Measurements from ENCODE around the gene ZGPAT.
"Not testable (repeated sequence)": the region's sequence is repeated elsewhere in the genome, so short reads cannot be mapped to it uniquely, and the experiment has no call there.

DNA sequence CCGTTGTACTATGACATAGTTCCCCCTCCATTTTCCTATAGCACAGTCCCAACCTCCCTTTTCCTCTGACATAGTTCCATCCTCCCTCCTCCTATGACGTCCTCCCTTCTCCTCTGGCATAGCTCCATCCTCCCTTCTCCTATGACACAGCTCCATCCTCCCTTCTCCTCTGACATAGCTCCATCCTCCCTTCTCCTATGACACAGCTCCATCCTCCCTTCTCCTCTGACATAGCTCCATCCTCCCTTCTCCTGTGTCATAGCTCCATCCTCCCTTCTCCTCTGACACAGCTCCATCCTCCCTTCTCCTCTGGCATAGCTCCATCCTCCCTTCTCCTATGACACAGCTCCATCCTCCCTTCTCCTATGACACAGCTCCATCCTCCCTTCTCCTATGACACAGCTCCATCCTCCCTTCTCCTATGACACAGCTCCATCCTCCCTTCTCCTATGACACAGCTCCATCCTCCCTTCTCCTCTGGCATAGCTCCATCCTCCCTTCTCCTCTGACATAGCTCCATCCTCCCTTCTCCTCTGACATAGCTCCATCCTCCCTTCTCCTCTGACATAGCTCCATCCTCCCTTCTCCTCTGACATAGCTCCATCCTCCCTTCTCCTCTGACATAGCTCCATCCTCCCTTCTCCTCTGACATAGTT lies 15.3 kb downstream of the ZGPAT start:
- TF ChIP-seq, protein P1, sequence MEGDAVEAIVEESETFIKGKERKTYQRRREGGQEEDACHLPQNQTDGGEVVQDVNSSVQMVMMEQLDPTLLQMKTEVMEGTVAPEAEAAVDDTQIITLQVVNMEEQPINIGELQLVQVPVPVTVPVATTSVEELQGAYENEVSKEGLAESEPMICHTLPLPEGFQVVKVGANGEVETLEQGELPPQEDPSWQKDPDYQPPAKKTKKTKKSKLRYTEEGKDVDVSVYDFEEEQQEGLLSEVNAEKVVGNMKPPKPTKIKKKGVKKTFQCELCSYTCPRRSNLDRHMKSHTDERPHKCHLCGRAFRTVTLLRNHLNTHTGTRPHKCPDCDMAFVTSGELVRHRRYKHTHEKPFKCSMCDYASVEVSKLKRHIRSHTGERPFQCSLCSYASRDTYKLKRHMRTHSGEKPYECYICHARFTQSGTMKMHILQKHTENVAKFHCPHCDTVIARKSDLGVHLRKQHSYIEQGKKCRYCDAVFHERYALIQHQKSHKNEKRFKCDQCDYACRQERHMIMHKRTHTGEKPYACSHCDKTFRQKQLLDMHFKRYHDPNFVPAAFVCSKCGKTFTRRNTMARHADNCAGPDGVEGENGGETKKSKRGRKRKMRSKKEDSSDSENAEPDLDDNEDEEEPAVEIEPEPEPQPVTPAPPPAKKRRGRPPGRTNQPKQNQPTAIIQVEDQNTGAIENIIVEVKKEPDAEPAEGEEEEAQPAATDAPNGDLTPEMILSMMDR (IDR thresholded peaks at IDR 0.05; ENCODE audit: extremely low read depth in 1 of 2, insufficient read depth in 1 of 2, low read depth in 1 of 2, low read length in 2 of 2), result not testable (repeated sequence)
- not testable (repeated sequence) for TF ChIP-seq POLR2A (IDR thresholded peaks at IDR 0.05; ENCODE audit: low read depth, low read length); EZH2 (IDR thresholded peaks at IDR 0.05; ENCODE audit: borderline replicate concordance, low read depth, low read length, severe bottlenecking); POLR2AphosphoS5 (IDR thresholded peaks at IDR 0.05; ENCODE audit: insufficient read depth, low read depth, low read length); MYC (IDR thresholded peaks at IDR 0.05; ENCODE audit: low read depth, low read length); GATA2 (IDR thresholded peaks at IDR 0.05; ENCODE audit: insufficient read depth, insufficient read length, low read depth, low read length)
- TF ChIP-seq, protein P2, sequence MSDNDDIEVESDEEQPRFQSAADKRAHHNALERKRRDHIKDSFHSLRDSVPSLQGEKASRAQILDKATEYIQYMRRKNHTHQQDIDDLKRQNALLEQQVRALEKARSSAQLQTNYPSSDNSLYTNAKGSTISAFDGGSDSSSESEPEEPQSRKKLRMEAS (IDR thresholded peaks at IDR 0.05; ENCODE audit: insufficient read depth, insufficient read length), result not testable (repeated sequence)
